Caco-2 (cell line): ENCODE data around the gene SPATA24. TPM values are rescaled to one million over a fixed set of nuclear protein-coding genes. Genes with fewer than 3 reads are reported as not detected.
"Not testable (repeated sequence)": the region's sequence is repeated elsewhere in the genome, so short reads cannot be mapped to it uniquely, and the experiment has no call there.

Source experiments
- BruUV-seq: library from RNA; stranded (reverse); fragments of 400-500 nt; replicated peaks from 2 replicates; lab custom pipeline; 2021; lab: Mats Ljungman, UMichigan
- CTCF ChIA-PET: fragments of 300-600 bp; sonication (Branson Sonifier 250); formaldehyde crosslinking; loops from one replicate; lab custom pipeline; 2022; ENCODE audit warnings: antibody characterized with exemption; lab: Charles Lee
- POLR2A ChIA-PET: fragments of 300-600 bp; sonication (Branson Sonifier 250); formaldehyde crosslinking; loops from one replicate; lab custom pipeline; 2022; ENCODE audit warnings: antibody characterized with exemption; lab: Charles Lee
- DNase-seq, 2 experiments: peaks; one replicate each; pipeline versions ENCODE4 v3.0.0 to v3.0.0-alpha.2; 2020 to 2022
- H3K27me3 ChIP-seq: replicated peaks from 2 replicates; pipeline ENCODE4 v1.6.0; 2011; ENCODE audit warnings: low read length; ENCODE audit not compliant: control insufficient read depth, insufficient read depth
- H3K36me3 ChIP-seq: 2 replicates; pipeline ENCODE4 v1.5.1; 2011; ENCODE audit warnings: low read length; ENCODE audit not compliant: control insufficient read depth, insufficient read depth
- H3K4me1 ChIP-seq: fragments of 250-450 bp; sonication (Bioruptor Pico); 2 replicates; pipeline ENCODE4 v1.5.1; 2020; ENCODE audit warnings: mild to moderate bottlenecking
- H3K4me3 ChIP-seq: 2 replicates; pipeline ENCODE4 v1.5.1; 2011; ENCODE audit warnings: low read depth, mild to moderate bottlenecking, control low read depth, low read length
- H3K9me3 ChIP-seq: fragments of 250-450 bp; sonication (Bioruptor Pico); 2 replicates; pipeline ENCODE4 v1.5.1; 2020; ENCODE audit warnings: mild to moderate bottlenecking, moderate library complexity
- H3K27ac Mint-ChIP-seq: one replicate; pipeline ENCODE4 v1.8.0; 2022; ENCODE audit warnings: mixed read lengths; ENCODE audit not compliant: unreplicated experiment
- H3K27me3 Mint-ChIP-seq: one replicate; pipeline ENCODE4 v1.8.0; 2022; ENCODE audit warnings: mixed read lengths; ENCODE audit not compliant: insufficient read depth, unreplicated experiment
- H3K36me3 Mint-ChIP-seq: one replicate; pipeline ENCODE4 v1.8.0; 2022; ENCODE audit warnings: mild to moderate bottlenecking, mixed read lengths; ENCODE audit not compliant: insufficient read depth, unreplicated experiment
- H3K4me1 Mint-ChIP-seq: one replicate; pipeline ENCODE4 v1.8.0; 2022; ENCODE audit warnings: low read depth, mixed read lengths; ENCODE audit not compliant: unreplicated experiment
- H3K4me3 Mint-ChIP-seq: one replicate; pipeline ENCODE4 v1.8.0; 2022; ENCODE audit warnings: mild to moderate bottlenecking, moderate library complexity, mixed read lengths; ENCODE audit not compliant: unreplicated experiment
- H3K9me3 Mint-ChIP-seq: one replicate; pipeline ENCODE4 v1.8.0; 2022; ENCODE audit warnings: mixed read lengths; ENCODE audit not compliant: unreplicated experiment
- CTCF ChIP-seq, 2 experiments: fragments of 200-600 bp in 1 of 2; IDR thresholded peaks; 1 replicate in 1 of 2; 2 replicates in 1 of 2; pipeline versions ENCODE4 v1.5.1 to v1.8.0; 2011 to 2022; ENCODE audit warnings: antibody characterized with exemption in 1 of 2, control low read depth in 1 of 2, inconsistent platforms in 1 of 2, low read depth in 1 of 2, low read length in 1 of 2, mild to moderate bottlenecking in 1 of 2, moderate library complexity in 1 of 2; ENCODE audit not compliant: insufficient read depth in 1 of 2, severe bottlenecking in 1 of 2, unreplicated experiment in 1 of 2
- intact Hi-C: fragments of 100-400 bp; cut with micrococcal nuclease; formaldehyde crosslinking; loops from one replicate; pipeline ENCODE4 v1.10.0; 2022; ENCODE audit not compliant: unreplicated experiment
- total RNA-seq: library from RNA; stranded (reverse); gene quantifications from 2 replicates; pipeline ENCODE4 v1.2.3, GENCODE V29; 2022

The SPATA24 gene
- total RNA-seq, 1 experiment from 2014 or later, result 10.1 TPM

GRCh38 chr5:139388198-139388821 is 15.6 kb downstream of the SPATA24 start:
- no TSS peak for BruUV-seq
- Mint-ChIP-seq H3K4me1 (peaks cover 30% of the 10 kb centered on the region), H3K27me3 (no peaks in the 10 kb centered on the region), H3K36me3 (peaks cover 13% of the 10 kb centered on the region), H3K9me3 (no peaks in the 10 kb centered on the region), H3K4me3 (no peak overlapping the region), H3K27ac (no peak overlapping the region)
- Histone ChIP-seq H3K4me3 (no peak overlapping the region), H3K9me3 (no peaks in the 10 kb centered on the region), H3K4me1 (peaks cover 43% of the 10 kb centered on the region), H3K36me3 (no peaks in the 10 kb centered on the region), H3K27me3 (no peaks in the 10 kb centered on the region)
- POLR2A ChIA-PET, result no interaction called here
- no peak for TF ChIP-seq CTCF (IDR thresholded peaks at IDR 0.05; ENCODE audit: insufficient read depth in 1 of 2, low read depth in 1 of 2, low read length in 1 of 2, severe bottlenecking in 1 of 2, unreplicated experiment in 1 of 2)
- DNase-seq, result no peak
- CTCF ChIA-PET, result interaction anchor here (0.7 kb wide), 1 partner anchor 46 kb away, joined by 4 read pairs; the partner anchor contains the start of gene PAIP2
- intact Hi-C loops, result no loop called here

- POLR2A ChIA-PET, result no interaction called here
- no peak for DNase-seq
- intact Hi-C loops, result no loop called here
- Histone ChIP-seq H3K9me3 (no peaks in the 10 kb centered on the region), H3K4me1 (peaks cover 46% of the 10 kb centered on the region), H3K27me3 (no peaks in the 10 kb centered on the region), H3K36me3 (no peaks in the 10 kb centered on the region), H3K4me3 (no peak overlapping the region)
- H3K27ac Mint-ChIP-seq, result no peak overlapping the region
- peaks cover 33% of the 10 kb centered on the region for H3K4me1 Mint-ChIP-seq
- no peaks in the 10 kb centered on the region for H3K27me3 Mint-ChIP-seq
- no peak for TF ChIP-seq CTCF (IDR thresholded peaks at IDR 0.05; ENCODE audit: insufficient read depth in 1 of 2, low read depth in 1 of 2, low read length in 1 of 2, severe bottlenecking in 1 of 2, unreplicated experiment in 1 of 2)
- H3K36me3 Mint-ChIP-seq, result peaks cover 7% of the 10 kb centered on the region
- no peak overlapping the region for H3K4me3 Mint-ChIP-seq
- BruUV-seq, result no TSS peak
- H3K9me3 Mint-ChIP-seq, result no peaks in the 10 kb centered on the region
- CTCF ChIA-PET, result interaction anchor here (0.7 kb wide), 1 partner anchor 46 kb away, joined by 4 read pairs; the partner anchor contains the start of gene PAIP2
These were observed 16.2 kb downstream of the SPATA24 start for GRCh38 chr5:139387611-139388197.

GRCh38 chr5:139386956-139387355 is 16.9 kb downstream of the SPATA24 start:
- CTCF ChIA-PET, result not testable (repeated sequence)

More at GRCh38 chr5:139386956-139387355, 16.9 kb downstream of the SPATA24 start:
- H3K4me1 Mint-ChIP-seq, result peaks cover 38% of the 10 kb centered on the region
- H3K9me3 ChIP-seq, intact Hi-C loops, BruUV-seq, H3K4me3 ChIP-seq, POLR2A ChIA-PET, H3K9me3 Mint-ChIP-seq, DNase-seq, H3K27me3 Mint-ChIP-seq, H3K4me3 Mint-ChIP-seq, H3K36me3 ChIP-seq, H3K27ac Mint-ChIP-seq, H3K27me3 ChIP-seq, H3K36me3 Mint-ChIP-seq: not testable (repeated sequence)
- peaks cover 49% of the 10 kb centered on the region for H3K4me1 ChIP-seq
